HTERT RPE-1 (cell line): ENCODE measurements around the gene DBF4B.
"Not testable (repeated sequence)": the region's sequence is repeated elsewhere in the genome, so short reads cannot be mapped to it uniquely, and the experiment has no call there.

Experiments
- in situ Hi-C: fragments of 300-500 bp; cut with MboI; formaldehyde crosslinking; loops from 4 replicates; pipeline ENCODE4 v1.14.3; 2020; ENCODE audit warnings: low sequenced_read_pairs

Gene DBF4B

DNA sequence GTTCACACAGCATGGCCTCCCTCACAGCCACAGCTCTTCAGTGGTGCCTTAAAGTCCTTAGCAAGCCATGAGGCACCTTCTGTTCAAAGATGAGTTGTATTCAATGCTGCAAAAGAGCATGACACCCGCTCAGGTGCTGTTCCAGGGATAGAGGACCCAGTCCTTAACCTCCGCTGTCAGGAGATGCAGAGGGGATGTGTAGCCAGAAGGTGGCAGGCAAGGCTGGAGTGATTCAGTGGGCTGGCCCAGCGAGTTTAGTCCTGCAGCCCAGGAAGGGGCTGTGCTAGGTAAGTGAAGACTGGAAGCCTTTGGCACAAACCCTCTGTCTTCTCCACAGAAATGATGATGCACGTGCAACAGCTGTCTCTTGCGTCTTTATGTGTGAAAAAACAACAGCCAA is 25.3 kb downstream of the DBF4B start:
- in situ Hi-C loops = no loop called here

DNA sequence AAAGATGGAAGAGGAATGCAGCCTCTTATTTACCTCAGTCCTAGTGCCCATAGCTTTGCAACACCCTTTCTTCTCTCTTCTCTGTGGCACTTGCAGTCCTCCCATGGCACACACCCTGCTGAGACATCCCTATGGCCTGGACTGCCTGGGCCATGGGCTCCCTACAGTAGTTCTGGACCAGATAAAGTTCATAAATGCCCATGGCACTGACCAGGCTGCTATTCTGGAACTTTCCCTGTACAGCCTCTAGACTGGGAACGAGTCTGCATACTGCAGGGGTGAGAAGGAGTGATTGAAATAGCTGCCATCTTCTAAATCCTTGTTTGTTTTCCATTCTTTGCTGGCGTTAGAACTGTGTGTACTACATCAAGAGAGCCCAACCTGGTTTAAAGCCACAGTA is 25.8 kb downstream of the DBF4B start:
- in situ Hi-C loops = no loop called here

DNA sequence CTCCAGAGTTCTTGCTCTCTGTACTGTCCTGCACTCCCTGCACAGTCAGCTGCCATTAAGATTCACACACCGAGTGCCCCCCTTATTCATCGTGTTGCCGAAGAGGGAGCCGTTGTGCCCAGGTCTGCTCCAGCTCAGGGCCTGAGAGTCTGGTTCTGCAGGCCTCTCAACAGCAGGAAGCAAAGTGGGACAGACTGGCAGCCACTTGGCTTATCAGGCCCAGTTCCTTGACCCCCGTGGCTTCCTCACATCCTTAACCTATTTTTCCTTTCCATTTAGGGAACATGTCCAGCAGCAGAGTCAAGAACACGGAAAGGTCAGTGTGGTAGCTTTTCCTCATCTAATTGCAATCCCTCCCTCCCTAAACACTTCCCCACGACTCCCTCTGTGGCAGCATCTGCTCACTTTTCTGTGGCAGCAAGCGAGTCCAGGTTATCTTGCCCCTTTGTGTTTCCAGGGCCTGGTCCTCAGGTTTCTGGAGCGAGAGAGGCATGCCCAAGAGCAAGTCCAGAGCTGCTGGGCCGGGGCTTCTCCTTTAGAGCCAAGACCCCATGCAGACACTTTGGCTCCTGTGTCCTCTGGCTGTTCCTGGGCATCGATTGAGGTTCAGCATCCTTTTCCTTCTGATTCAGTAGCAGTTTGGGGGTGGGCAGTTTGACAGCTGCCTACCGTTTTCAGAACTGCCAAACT is 28.2 kb downstream of the DBF4B start:
- in situ Hi-C loops = no loop called here

DNA sequence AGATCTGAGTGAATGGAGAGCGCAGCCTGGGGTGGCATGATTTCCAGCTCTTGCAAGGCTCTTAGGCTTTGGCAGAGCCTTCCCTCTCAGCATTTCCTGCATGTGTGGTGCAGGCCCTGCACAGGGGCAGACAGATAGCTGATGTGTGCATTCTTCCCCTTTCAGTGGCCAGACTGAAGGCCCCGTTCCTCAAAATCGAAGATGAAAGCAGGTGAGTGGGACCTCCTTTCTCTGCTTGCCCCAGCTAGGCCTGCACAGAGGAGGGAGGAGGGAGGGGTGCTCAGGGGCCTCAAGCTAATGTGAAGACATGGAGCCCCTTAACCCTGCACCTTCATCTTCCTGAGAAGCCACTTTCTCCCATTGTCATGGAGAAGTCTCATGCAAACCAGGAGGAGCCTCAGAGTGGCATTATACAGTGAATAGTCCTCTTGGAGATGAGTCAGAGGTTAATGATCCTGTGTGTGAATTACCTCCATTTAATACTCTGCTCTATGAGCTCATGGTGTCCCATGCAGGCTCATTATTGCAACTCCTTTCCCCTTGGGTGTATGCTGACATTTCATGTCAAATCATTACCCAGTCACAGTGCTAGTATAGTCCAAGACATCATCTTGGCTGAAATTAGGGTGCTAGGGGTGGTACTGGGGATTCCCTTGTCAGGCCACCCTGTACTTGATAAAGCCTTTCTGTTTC is 29.9 kb downstream of the DBF4B start:
- in situ Hi-C loops = no loop called here

DNA sequence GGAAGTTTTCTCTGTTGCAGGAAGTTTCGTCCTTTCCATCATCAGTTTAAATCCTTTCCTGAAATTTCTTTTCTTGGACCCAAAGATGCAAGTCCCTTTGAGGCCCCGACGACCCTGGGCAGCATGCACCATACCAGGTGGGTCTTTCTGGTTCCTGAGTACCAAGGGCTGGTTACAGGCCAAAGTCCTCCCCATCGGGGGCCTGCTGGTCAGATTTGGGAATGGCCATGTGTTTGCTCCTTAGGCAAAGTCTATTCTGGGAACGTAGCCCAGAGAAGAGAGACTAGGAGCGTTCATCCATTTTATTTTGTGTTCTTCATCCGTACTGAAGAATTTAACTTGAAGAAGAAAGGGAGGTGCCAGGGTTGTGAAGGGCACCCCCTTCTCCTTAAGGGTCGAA is 32.9 kb downstream of the DBF4B start:
- in situ Hi-C loops = no loop called here

DNA sequence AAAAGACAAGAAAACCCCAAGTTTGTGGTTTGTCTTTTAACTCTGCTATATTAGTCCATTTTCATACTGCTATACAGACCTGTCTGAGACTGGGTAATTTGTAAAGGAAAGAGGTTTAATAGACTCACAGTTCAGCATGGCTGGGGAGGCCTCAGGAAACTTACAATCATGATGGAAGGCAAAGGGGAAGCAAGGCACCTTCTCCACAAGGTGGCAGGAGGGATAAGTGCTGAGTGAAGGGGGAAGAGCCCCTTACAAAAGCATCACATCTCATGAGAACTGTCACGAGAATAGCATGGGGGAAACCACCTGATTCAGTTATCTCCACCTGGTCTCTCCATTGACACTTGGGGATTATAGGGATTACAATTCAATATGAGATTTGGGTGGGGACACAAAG is 36.8 kb downstream of the DBF4B start:
- in situ Hi-C loops = no loop called here

DNA sequence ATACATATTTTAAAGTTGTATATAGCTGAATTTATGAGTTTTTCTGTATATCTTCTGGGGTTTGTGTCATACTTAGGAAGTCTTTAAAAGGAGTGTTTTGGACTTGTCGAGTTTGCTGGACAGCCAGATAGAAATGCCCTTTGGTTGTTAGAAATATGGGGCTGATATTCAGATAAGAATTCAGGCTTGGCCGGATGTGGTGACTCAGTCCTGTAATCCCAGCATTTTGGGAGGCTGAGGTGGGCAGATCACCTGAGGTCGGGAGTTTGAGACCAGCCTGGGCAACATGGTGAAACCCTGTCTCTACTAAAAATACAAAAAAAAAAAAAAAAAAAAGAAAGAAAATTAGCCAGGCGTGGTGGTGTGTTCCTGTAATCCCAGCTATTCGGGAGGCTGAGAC is 37.3 kb downstream of the DBF4B start:
- in situ Hi-C loops = not testable (repeated sequence)

DNA sequence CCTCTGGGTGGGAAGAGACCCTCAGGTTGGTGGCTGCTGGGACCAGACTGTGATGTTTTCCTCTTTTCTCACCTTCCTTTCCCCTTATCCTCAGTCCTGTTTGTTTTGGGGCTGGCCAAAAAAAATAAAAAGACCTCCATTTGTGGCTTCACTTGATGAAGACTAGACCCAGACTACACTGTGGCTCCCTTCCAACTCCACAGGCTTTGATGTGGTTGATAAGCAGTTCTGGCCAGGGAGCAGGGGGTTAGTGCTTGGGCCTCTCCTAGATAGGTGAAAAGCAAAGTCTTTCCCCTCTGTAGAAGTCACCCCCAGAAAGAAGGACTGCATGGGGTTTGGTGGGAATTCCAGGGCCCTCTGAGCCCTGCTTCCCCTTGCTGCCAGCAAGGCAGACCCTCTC is 39.1 kb downstream of the DBF4B start:
- in situ Hi-C loops = no loop called here

DNA sequence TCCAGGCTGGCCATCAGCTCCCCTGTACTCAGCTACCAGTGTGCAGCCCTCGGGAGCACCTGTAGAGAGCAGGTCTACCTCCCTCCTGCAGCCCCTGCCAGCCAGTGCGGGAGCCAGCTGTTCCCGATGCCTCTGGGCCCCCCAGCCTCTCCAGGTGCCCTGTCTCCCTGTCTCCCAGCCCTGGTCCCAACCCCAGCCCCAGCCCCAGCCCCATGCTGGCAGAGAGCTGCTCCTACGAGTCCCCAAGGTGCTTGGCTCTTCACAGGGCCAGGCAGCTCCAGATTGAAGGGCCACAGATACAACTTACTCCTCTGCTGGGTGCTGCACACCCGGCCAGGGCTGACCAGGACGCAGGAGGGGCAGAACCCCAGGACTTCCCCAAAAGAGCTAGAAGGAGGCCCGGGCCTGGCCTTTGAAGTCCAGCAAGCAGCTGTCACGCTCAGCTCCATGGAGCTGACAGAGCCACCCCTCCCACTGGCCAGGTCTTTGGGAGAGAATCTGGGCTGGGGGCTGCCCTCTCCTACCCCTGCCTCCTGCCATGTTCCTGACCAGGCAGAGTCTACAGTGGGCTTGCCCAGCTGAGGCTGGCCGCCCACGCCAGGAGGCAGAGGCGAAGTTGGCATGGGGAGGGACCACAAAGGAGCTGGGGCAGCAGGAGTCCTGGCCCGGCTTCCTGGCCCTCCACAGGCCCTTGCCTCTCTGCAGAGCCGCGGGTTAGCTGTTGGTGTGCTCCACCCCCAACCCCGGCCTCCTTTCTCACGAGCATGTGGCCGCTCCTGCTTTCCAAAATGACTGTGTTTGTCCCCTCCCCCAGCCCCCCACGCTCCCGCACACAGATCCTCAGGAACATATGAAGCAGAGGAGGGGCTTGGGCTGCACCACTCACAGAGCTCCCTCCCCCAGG is 40.9 kb downstream of the DBF4B start:
- in situ Hi-C loops = no loop called here

DNA sequence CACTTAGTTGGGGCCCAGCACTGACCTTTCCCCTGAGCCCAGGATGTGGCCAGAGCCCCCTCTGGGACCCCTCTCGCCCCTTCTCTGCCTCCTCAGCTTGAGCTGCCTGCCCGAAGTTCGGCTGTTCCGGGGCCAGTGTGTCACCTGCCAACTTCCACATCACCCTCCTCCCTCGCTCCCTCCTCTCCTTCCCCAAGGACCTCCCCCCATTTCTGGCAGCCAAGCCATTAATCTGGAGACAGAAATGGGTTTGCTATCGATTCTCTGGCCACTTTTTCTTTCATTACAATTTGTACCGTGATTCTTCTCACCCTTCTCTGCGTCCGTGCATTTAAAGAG is 41.5 kb downstream of the DBF4B start:
- in situ Hi-C loops = no loop called here

DNA sequence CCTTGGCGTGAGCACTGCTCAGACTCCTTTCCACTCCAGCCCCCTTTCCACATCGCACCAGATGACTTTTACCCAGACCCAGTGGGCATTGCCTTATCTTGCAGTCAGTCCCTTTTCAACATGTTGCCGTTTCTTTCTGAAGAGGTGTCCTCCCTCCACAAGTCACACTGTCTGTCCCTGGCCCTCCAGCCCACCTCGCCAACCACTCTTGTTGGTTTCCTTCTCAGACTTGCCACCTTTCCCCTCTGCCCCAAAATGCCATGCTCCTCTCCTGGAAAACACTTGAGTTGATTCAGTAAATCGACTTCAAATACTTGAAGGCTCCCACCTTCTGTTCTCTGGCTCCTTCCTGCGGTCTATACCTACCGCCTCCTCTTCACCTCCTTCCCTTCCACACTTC is 42.9 kb downstream of the DBF4B start:
- in situ Hi-C loops = no loop called here

DNA sequence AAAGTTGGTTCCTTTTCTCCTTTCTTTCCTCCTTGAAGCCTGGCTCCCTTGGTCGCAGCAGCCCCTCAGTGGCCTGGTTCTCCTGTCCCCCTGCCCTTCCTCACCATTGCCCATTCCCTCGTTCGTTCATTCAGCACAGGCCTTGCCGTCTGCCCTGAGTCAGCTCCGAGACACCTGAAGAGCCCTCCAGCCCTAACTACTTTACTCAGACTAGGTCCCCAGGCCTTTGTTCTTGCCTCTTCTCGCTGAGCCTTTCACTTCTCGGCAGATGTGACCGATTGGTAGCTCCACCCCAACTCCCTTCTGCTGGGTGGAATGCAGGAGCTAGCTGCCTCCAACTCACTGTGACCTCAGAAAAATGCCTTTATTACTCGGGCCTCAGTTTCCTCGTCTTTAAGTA is 43.3 kb downstream of the DBF4B start:
- in situ Hi-C loops = no loop called here

DNA sequence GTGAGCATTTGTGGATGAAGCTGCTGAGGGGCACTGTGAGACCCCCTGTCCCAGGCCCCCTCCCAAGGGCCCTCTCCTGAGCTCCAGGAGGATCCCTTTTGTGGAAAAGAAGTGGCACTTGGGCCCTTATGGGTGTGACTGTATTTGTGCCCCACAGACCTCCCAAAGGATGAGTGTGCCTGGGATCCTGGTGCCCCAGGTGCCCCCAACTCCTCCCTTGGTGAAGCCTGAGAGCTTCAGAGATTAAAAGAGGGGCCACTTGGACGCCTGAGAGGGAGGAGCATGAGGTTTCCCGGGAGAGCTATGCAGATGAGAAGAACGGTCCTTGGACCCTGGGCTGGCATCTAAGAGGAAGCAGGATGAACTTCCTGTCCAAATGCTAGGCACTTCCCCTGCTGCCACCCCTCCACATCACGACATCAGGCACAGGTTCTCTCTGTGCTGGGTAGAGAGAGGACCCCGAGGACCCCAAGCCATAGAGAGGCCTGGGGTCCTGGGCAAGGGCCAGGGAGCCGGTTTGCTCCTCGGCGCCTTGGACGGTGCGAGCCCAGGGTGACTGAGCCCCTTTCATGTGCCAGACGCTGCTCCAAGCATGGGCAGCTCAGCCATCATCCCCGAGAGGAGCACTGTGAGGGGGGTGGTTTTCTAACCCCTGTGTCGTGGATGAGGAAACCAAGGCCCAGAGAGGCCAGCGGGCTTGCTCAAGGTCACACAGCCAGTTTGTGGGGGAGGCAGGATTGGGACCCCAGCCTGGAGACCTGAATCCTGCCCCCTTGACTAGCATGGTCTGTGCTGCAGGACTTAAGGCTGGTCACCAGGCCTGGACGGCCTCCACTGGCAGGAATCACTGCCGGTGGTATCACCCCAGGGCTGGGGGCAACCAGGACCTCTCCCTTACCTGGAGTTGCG is 44.7 kb downstream of the DBF4B start:
- in situ Hi-C loops = no loop called here

DNA sequence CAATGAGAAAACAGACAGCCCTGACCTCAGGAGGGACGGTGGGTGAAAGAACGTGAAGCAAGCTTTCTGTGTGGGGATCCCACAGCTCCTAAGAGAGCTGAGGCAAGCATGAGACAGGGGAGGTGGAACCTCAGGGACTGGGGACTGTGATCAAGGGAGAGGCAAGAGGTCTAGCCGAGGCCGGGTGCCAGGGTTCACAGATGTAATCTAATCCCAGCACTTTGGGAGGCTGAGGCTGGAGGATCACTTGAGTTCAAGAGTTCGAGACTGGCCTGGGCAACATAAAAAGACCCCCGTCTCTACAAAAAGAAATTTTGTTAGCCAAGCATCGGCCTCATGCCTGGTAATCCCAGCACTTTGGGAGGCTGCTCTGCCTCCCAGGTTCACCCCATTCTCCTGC is 45.8 kb downstream of the DBF4B start:
- in situ Hi-C loops = no loop called here

DNA sequence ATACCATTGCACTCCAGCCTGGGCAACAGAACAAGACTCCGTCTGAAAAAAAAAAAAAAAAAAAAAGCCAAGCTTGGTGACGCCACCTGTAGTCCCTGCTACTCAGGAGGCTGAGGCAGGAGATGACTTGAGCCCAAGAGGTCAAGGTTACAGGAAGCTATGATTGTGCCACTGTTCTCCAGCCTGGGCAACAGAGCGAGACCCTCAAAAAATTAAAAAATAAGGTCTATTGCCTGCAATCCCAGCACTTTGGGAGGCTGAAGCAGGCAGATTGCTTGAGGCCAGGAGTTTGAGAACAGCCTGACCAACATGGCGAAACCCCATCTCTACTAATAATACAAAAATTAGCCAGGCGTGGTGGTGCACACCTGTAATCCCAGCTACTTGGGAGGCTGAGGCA is 46.7 kb downstream of the DBF4B start:
- in situ Hi-C loops = not testable (repeated sequence)

DNA sequence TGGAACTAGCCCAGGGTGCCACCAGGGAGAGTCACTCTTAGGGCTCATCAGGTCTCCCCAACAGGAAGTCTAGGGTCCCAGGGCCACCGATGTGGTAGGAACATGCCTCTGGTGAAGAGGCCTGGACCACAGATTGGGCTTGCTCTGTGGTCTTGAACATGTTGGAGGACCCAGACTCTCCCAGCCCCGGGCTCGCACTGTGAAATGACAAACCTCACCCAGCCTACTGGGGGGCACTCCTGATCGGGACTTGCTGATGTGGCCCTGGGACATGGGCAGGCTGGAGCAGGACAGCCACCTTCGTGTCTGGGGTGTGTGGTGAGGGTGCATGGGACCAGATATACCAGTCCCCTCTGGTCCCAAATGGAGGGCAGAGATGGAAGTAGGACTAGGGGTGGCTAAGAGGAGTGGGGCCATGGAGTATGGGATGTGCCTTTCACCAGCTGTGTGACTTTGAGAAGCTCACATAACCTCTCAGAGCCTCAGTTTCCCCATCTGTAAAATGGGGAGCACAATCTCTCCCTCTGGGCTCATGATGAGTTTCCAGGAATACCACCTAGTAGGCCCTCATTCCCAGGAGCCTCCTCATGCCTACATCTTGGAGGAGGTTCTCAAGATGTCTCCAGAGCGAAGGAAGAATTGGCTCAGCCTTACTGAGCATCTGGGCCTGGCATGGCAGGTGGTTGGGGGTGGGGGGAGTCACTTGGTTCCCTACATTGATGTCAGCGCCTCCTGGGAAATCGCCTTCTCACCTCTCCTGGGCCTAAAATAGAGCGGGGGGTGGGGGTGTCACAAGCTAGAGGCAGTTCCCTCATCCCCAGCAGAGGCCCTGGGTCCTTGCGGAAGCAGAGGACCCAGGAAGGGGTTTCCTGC is 48.8 kb downstream of the DBF4B start:
- in situ Hi-C loops = no loop called here

DNA sequence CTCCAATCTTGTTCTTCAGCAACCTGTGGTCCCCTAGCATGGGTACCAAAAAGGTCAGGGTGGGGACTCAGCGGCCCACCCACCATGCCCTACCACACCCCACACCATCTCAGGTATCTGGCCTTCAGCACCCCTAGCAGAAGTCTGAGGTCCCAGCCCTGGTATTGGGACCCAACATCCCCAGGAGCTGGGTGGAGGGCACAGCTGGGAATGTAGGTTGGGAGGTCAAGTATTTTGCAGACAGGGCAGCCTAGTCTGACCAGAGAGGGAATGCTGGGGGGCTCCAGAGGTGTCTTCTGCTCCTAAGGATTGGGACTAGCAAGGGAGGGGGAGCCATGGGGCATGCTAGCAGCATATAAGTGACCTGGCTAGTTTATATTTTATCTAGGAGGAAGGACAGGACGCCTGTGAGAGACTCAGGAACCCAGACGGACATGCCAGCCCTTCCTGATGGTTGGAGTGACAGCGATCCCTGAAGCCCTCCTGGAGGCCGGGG is 49.5 kb downstream of the DBF4B start:
- in situ Hi-C loops = no loop called here

DNA sequence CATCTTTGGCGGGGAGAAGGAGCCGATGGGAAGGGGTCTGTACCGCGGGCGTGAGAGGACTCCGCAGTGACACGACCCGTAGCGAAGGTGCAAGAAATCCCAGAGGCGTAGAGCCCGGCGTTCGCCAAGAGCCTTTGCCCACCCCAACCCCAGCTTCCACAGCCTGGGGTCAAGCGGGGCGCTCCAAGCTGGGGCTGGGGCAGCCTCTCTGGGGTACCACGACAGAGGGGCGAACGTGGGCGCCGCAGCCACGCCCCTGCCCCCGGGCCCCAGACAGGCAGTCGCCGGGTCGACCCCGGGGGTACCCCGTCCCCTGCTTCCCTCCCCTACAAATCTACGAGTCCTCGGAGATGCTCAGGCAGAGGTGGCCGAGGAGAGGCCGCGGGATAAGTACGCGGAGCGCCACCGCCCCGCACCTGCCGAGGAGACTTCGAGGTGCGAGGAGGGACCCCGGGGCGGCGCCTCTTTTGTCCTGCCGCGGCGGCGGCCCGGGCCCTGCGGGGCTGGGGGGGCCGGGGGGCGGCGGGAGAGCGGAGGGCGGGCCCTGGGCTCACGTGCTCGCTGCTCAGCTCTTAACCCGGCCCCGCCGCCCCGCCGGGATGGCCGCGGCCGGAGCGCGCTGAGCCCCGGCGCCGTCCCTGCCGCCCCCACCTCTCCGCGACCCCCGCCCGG is 50.1 kb downstream of the DBF4B start, which contains the start of gene ADAM11:
Gene ADAM11 (plus strand): TSS at position 575 of the 672 bp plus-strand sequence. CDS start 212 bp downstream, outside the sequence.
- in situ Hi-C loops = no loop called here
